ENCODE results near the gene CPNE4. TPM values are rescaled to one million over a fixed set of nuclear protein-coding genes. Genes with fewer than 3 reads are reported as not detected.

CPNE4 gene
- total RNA-seq, 1 experiment from 2014 or later: 1.9 TPM

- H3K9me3 Mint-ChIP-seq: peaks cover 10 to 19% of the 10 kb centered on the region in 2 experiments
- no peak overlapping the region for H3K4me3 Mint-ChIP-seq
- Histone ChIP-seq H3K18ac (ENCODE audit: insufficient read length, low read depth, low read length) (no peak overlapping the region), H3T11ph (ENCODE audit: low read length) (no peak overlapping the region), H3K79me2 (ENCODE audit: insufficient read depth, low read length) (no peaks in the 10 kb centered on the region), H2BK5ac (ENCODE audit: insufficient read length, low read length) (no peak overlapping the region), H2BK12ac (ENCODE audit: insufficient read length, low read depth, low read length) (no peak overlapping the region), H3K56ac (ENCODE audit: insufficient read length, low read depth, low read length) (no peak overlapping the region), H3K27ac (ENCODE audit: insufficient read length, low read depth, low read length) (no peak overlapping the region), H3K23ac (ENCODE audit: insufficient read length, low read depth, low read length) (no peak overlapping the region), H3K23me2 (ENCODE audit: insufficient read length, low read depth, low read length, poor library complexity, severe bottlenecking) (no peaks in the 10 kb centered on the region), H2BK120ac (ENCODE audit: low read depth, low read length, poor library complexity, severe bottlenecking) (no peak overlapping the region), H3K4me2 (ENCODE audit: insufficient read depth, insufficient read length, low read length) (no peak overlapping the region), H2AFZ (ENCODE audit: low read length) (no peak overlapping the region), H2BK20ac (ENCODE audit: low read depth, low read length, poor library complexity, severe bottlenecking) (no peak overlapping the region), H2BK15ac (ENCODE audit: low read depth, low read length) (no peak overlapping the region), H3K14ac (ENCODE audit: insufficient read depth, low read length) (no peak overlapping the region), H4K20me1 (ENCODE audit: control insufficient read depth, insufficient read depth, insufficient read length) (no peaks in the 10 kb centered on the region), H3K4ac (ENCODE audit: low read depth, low read length) (no peak overlapping the region), H3K9ac (ENCODE audit: extremely low read depth, insufficient read length, low read length) (no peak overlapping the region), H4K8ac (replicated peaks; ENCODE audit: insufficient read length, low read depth, low read length) (no peak overlapping the region), H4K5ac (ENCODE audit: insufficient read length, low read depth, low read length) (no peak overlapping the region), H2AK5ac (ENCODE audit: insufficient read length, low read length) (no peak overlapping the region), H4K91ac (ENCODE audit: insufficient read length, low read depth, low read length) (no peak overlapping the region), H3K27me3 (ENCODE audit: insufficient read depth, low read length) (no peaks in the 10 kb centered on the region), H3K9me3 (ENCODE audit: control insufficient read depth, low read depth, low read length) (no peaks in the 10 kb centered on the region), H3K4me1 (ENCODE audit: insufficient read depth, low read length) (no peaks in the 10 kb centered on the region), H3K79me1 (ENCODE audit: insufficient read depth, low read depth, low read length, poor library complexity, severe bottlenecking) (no peaks in the 10 kb centered on the region)
- no CpG with 5 or more reads among the region's 3 CpGs for WGBS (ENCODE audit: extremely low coverage, insufficient read length, low lambda C conversion rate)
- no peak for TF ChIP-seq CTCF (conservative IDR thresholded peaks at IDR 0.05)
- peaks cover 5 to 9% of the 10 kb centered on the region in 2 experiments for H3K4me1 Mint-ChIP-seq
- H3K27ac Mint-ChIP-seq: no peak overlapping the region
- no peaks in the 10 kb centered on the region for H3K27me3 Mint-ChIP-seq (ENCODE audit: low read depth)
- DNase-seq: no peak
- peaks cover 7 to 17% (median 7%) of the 10 kb centered on the region in 3 experiments for H3K36me3 Mint-ChIP-seq (ENCODE audit: insufficient read depth in 1 of 3, low read depth in 3 of 3)
These were observed 45.5 kb downstream of the CPNE4 start for GRCh38 chr3:131989318-131989717.
